Astrocyte of the spinal cord (primary cell): ENCODE results near the gene BOD1.

ENCODE experiments used
- DNase-seq: peaks from one replicate; pipeline ENCODE4 v3.0.0; 2011; ENCODE audit warnings: low read depth, low spot score
- H3K4me3 ChIP-seq: 2 replicates; pipeline ENCODE4 v1.5.1; 2011; ENCODE audit warnings: low read depth, mild to moderate bottlenecking, low read length, moderate library complexity
- in situ Hi-C: cut with HindIII; loops from 2 replicates; pipeline ENCODE4 v1.10.0; 2017; ENCODE audit warnings: low sequenced_read_pairs
- TF ChIP-seq, protein P1 (sequence below): IDR thresholded peaks from 2 replicates; pipeline ENCODE4 v1.5.1; 2012; ENCODE audit warnings: low read depth, mild to moderate bottlenecking, low read length, inconsistent platforms

The BOD1 gene

GRCh38 chr5:173659423-173659822 is 43.0 kb upstream of the BOD1 start:
- H3K4me3 ChIP-seq, result no peak overlapping the region
- in situ Hi-C loops, result no loop called here
- no peak for DNase-seq
- TF ChIP-seq, protein P1, sequence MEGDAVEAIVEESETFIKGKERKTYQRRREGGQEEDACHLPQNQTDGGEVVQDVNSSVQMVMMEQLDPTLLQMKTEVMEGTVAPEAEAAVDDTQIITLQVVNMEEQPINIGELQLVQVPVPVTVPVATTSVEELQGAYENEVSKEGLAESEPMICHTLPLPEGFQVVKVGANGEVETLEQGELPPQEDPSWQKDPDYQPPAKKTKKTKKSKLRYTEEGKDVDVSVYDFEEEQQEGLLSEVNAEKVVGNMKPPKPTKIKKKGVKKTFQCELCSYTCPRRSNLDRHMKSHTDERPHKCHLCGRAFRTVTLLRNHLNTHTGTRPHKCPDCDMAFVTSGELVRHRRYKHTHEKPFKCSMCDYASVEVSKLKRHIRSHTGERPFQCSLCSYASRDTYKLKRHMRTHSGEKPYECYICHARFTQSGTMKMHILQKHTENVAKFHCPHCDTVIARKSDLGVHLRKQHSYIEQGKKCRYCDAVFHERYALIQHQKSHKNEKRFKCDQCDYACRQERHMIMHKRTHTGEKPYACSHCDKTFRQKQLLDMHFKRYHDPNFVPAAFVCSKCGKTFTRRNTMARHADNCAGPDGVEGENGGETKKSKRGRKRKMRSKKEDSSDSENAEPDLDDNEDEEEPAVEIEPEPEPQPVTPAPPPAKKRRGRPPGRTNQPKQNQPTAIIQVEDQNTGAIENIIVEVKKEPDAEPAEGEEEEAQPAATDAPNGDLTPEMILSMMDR, result no peak

GRCh38 chr5:173657741-173658356 is 41.4 kb upstream of the BOD1 start:
- no peak overlapping the region for H3K4me3 ChIP-seq
- in situ Hi-C loops, result no loop called here
- no peak for DNase-seq
- TF ChIP-seq, protein P1, result no peak

- TF ChIP-seq, protein P1, result no peak
- no peak for DNase-seq
- in situ Hi-C loops, result no loop called here
- H3K4me3 ChIP-seq, result no peak overlapping the region
These were observed 38.8 kb upstream of the BOD1 start for GRCh38 chr5:173655196-173655797.

- in situ Hi-C loops, result no loop called here
- no peak overlapping the region for H3K4me3 ChIP-seq
- DNase-seq, result no peak
- TF ChIP-seq, protein P1, result no peak
These were observed 37.5 kb upstream of the BOD1 start for GRCh38 chr5:173653822-173654523.

DNA sequence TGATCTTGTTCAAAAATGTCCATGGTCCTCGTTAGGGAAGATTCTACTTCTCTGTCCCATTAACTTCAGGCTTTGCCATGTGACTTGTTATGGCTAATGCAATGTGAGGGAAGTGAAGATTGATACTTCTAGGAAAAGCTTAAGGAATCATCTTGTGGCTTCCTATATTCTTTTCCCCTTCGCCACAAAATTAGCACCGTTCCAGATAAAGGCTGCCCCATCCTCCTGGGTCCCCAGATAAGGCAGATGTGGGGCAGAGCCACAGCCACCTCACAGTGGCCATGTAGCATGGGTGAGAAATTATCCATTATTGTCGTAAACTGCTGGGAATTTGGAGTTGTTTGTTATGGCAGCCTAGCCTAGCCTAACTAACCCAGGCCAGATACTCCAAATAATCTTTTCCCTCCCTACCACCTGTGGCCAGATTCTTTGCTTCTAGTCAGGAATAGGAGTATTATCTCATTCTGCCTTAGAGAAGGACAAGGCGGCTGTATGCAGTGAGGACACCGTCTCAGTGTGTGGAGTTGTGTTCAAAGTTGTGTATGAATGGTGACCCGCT is 31.9 kb upstream of the BOD1 start:
- TF ChIP-seq, protein P1, result no peak
- in situ Hi-C loops, result no loop called here
- H3K4me3 ChIP-seq, result no peak overlapping the region
- no peak for DNase-seq

DNA sequence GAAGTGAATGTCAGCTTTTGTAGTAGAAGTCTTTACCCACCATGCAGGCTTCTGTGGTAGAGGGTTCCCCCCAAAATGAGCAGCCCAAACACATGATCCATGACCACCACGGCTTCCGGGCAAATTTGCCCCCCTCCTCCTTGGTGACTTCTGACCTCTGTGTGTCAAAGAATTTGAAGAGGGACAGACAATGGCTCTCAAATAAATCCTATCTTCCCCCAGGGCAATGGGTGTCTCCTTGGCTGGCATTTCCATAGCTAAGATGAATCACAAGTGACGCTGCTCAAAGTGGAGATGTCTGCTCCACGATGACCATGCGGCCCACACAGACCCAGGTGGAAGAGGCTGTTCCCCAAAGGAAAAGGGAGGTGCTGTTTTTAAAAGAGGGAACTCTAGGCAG is 30.2 kb upstream of the BOD1 start:
- in situ Hi-C loops, result no loop called here
- TF ChIP-seq, protein P1, result no peak
- H3K4me3 ChIP-seq, result no peak overlapping the region
- no peak for DNase-seq
